ENCODE data around the gene BARHL1. TPM values are rescaled to one million over a fixed set of nuclear protein-coding genes. Genes with fewer than 3 reads are reported as not detected.

Gene BARHL1
- total and polyA plus RNA-seq, 2 of the 13 experiments (the other 11 are each of a cell fraction or from before 2014, with no cell fraction given) = not detected

GRCh38 chr9:132534832-132535231, 47.6 kb upstream of the BARHL1 start:
- in situ Hi-C loops (cut with HindIII; ENCODE audit: extremely low pct_ligation_motif_present, low pct_unique_long_range_greater_than_20kb) (no loop called here), intact Hi-C loops (cut with micrococcal nuclease; ENCODE audit: unreplicated experiment) (no loop called here)
- FAIRE-seq (no peak), ATAC-seq (no peak), DNase-seq (ENCODE audit: low spot score) (no peak)
- ChIA-PET POLR2A (no interaction called here), CTCF (ENCODE audit: low intra/inter-chr PET ratio, low total read pairs) (no interaction called here)
- no peaks in the 10 kb centered on the region for H3K79me2 ChIP-seq (ENCODE audit: insufficient read depth, low read length)
- no peak overlapping the region for H3K4me2 ChIP-seq (ENCODE audit: low read depth, low read length)
- no peaks in the 10 kb centered on the region for H4K20me1 ChIP-seq (ENCODE audit: insufficient read depth, low read length)
- H3K27ac ChIP-seq (ENCODE audit: extremely low read length, insufficient read depth, low read length) = no peak overlapping the region
- H3K4me3 ChIP-seq (replicated peaks in 1 of 3; ENCODE audit: insufficient read depth in 1 of 3, low read depth in 2 of 3, low read length in 3 of 3) = no peak overlapping the region
- peaks cover 6% of the 10 kb centered on the region for H3K9me3 ChIP-seq (ENCODE audit: low read length)
- peak; percentile 97 for TF ChIP-seq ZNF605 (CRISPR knock-in tag; IDR thresholded peaks at IDR 0.05)
- TF ChIP-seq NR3C1 (CRISPR knock-in tag; IDR thresholded peaks at IDR 0.05) = no peak
- no peak for TF ChIP-seq TERF1 (CRISPR knock-in tag; IDR thresholded peaks at IDR 0.05)
- no peak overlapping the region for H2AFZ ChIP-seq (ENCODE audit: low read length)
- WGBS (ENCODE audit: low lambda C conversion rate) = 27% methylated on average over 2 of the region's 2 CpGs
- peaks cover 5 to 37% of the 10 kb centered on the region in 2 experiments; a peak in 3 of 5 replicates for H3K27me3 ChIP-seq (ENCODE audit: control insufficient read depth in 1 of 2, insufficient read depth in 2 of 2, low read length in 2 of 2)
- H3K9ac ChIP-seq (ENCODE audit: insufficient read depth, low read depth, low read length) = no peak overlapping the region
- H3K36me3 ChIP-seq (replicated peaks in 1 of 2; ENCODE audit: control insufficient read depth in 1 of 2, insufficient read depth in 2 of 2, low read length in 2 of 2) = no peaks in the 10 kb centered on the region
- no TSS peak for BruUV-seq (replicated peaks)
- H3K4me1 ChIP-seq (ENCODE audit: insufficient read depth, low read length) = 0 out of 2 replicates have a peak, but pooled peaks cover 4% of the 10 kb centered on the region

DNA sequence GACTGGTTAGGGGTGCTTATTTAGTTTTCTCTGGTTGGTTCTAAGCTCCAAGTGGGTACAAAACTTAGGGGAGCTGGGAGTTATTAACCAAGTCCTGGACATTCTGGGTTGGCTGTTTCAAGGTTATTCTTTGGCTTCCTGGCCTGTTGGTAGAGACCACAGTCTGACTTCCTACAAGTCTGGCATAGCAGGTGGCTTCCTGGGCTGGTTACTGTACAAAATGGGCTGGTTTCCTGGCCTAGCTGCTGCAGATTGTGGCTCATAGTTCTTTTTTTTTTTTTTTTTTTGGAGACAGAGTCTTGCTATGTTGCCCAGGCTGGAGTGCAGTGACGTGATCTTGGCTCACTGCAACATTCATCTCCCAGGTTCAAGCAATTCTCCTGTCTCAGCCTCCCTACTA, 46.3 kb upstream of the BARHL1 start:
- CTCF ChIA-PET (ENCODE audit: low intra/inter-chr PET ratio, low total read pairs) = no interaction called here
- H3K4me2 ChIP-seq (ENCODE audit: low read depth, low read length) = no peak overlapping the region
- TF ChIP-seq SATB2 (CRISPR knock-in tag; IDR thresholded peaks at IDR 0.05) = no peak
- no peak for TF ChIP-seq GABPB1 (CRISPR knock-in tag; IDR thresholded peaks at IDR 0.05)
- 0 out of 2 replicates have a peak, but pooled peaks cover 4% of the 10 kb centered on the region for H3K4me1 ChIP-seq (ENCODE audit: insufficient read depth, low read length)
- POLR2A ChIA-PET = interaction anchor here (0.7 kb wide), 1 partner anchor 52 kb away, joined by 3 read pairs; no protein-coding TSS in a partner anchor
- no peak overlapping the region for H3K27ac ChIP-seq (ENCODE audit: extremely low read length, insufficient read depth, low read length)
- intact Hi-C loops (cut with micrococcal nuclease; ENCODE audit: unreplicated experiment) = no loop called here
- DNase-seq (ENCODE audit: low spot score) (no peak), FAIRE-seq (no peak), ATAC-seq (no peak)
- no peaks in the 10 kb centered on the region for H3K79me2 ChIP-seq (ENCODE audit: insufficient read depth, low read length)
- peaks cover 6% of the 10 kb centered on the region for H3K9me3 ChIP-seq (ENCODE audit: low read length)
- no peak overlapping the region for H3K4me3 ChIP-seq (replicated peaks in 1 of 3; ENCODE audit: insufficient read depth in 1 of 3, low read depth in 2 of 3, low read length in 3 of 3)
- H4K20me1 ChIP-seq (ENCODE audit: insufficient read depth, low read length) = no peaks in the 10 kb centered on the region
- BruUV-seq (replicated peaks) = no TSS peak
- H3K36me3 ChIP-seq (replicated peaks in 1 of 2; ENCODE audit: control insufficient read depth in 1 of 2, insufficient read depth in 2 of 2, low read length in 2 of 2) = no peaks in the 10 kb centered on the region
- in situ Hi-C loops (cut with HindIII; ENCODE audit: extremely low pct_ligation_motif_present, low pct_unique_long_range_greater_than_20kb) = no loop called here
- 0% methylated on average over 1 of the region's 1 CpG for WGBS (ENCODE audit: low lambda C conversion rate)
- no peak overlapping the region for H3K9ac ChIP-seq (ENCODE audit: insufficient read depth, low read depth, low read length)
- H3K27me3 ChIP-seq (ENCODE audit: control insufficient read depth in 1 of 2, insufficient read depth in 2 of 2, low read length in 2 of 2) = peaks cover 5 to 43% of the 10 kb centered on the region in 2 experiments; a peak in 3 of 5 replicates
- no peak overlapping the region for H2AFZ ChIP-seq (ENCODE audit: low read length)

Measured in HepG2 (cell line).